ENCODE results near the gene IPMK.
A peak's percentile ranks its signal among the peaks of the same experiment; 100 is the strongest.

The IPMK gene

GRCh38 chr10:58278962-58279307 lies 11.2 kb upstream of the IPMK start:
- H3K9ac ChIP-seq = no peak overlapping the region
- H3K79me2 ChIP-seq = peaks cover 21% of the 10 kb centered on the region
- H3K36me3 ChIP-seq (ENCODE audit: control insufficient read depth, insufficient read depth, low read length) = no peaks in the 10 kb centered on the region
- no peak for TF ChIP-seq CTCF (IDR thresholded peaks at IDR 0.05)
- no peaks in the 10 kb centered on the region for H3K27me3 ChIP-seq (ENCODE audit: control insufficient read depth, insufficient read depth, low read length)
- peak overlapping the region; percentile 13 for H3K4me2 ChIP-seq (ENCODE audit: low read length)
- H3K9me3 ChIP-seq (ENCODE audit: control insufficient read depth, low read length) = no peaks in the 10 kb centered on the region
- H3K4me1 ChIP-seq = peaks cover 67% of the 10 kb centered on the region
- peak overlapping the region; percentile 6 for H3K4me3 ChIP-seq (ENCODE audit: low read depth, low read length)
- peak overlapping the region; percentile 99 for H3K27ac ChIP-seq
- H2AFZ ChIP-seq = no peak overlapping the region

GRCh38 chr10:58278274-58278961 lies 10.7 kb upstream of the IPMK start:
- Histone ChIP-seq H3K27ac (peak overlapping the region; percentile 99), H3K9me3 (ENCODE audit: control insufficient read depth, low read length) (no peaks in the 10 kb centered on the region), H3K4me1 (peaks cover 69% of the 10 kb centered on the region), H3K9ac (no peak overlapping the region), H3K4me3 (ENCODE audit: low read depth, low read length) (peak overlapping the region; percentile 6), H3K36me3 (ENCODE audit: control insufficient read depth, insufficient read depth, low read length) (no peaks in the 10 kb centered on the region), H3K79me2 (peaks cover 26% of the 10 kb centered on the region), H2AFZ (no peak overlapping the region), H3K4me2 (ENCODE audit: low read length) (peak overlapping the region; percentile 13), H3K27me3 (ENCODE audit: control insufficient read depth, insufficient read depth, low read length) (no peaks in the 10 kb centered on the region)
- TF ChIP-seq CTCF (IDR thresholded peaks at IDR 0.05) = no peak

DNA sequence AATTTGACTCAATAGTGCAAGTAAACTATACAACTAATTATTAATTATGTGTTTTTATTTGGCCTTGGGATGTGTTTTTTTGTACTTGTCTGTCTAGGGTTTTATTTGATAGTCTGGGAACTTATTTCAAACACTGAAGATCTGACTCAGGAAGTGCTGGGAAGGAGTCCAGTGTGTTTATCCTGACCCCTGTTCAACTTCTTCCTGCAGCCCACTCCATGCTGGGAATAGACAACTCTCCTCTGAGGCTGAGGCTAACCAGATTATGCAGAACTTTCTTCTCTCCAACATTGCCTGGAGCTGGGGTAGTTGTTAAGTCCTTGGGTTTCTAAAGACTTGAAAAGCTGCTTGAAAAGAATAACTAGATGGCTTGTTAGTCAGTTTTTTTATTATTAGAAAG lies 8.2 kb upstream of the IPMK start:
- no peak for TF ChIP-seq CTCF (IDR thresholded peaks at IDR 0.05)
- H3K27ac ChIP-seq = peak overlapping the region; percentile 99

GRCh38 chr10:58275261-58275660 lies 7.6 kb upstream of the IPMK start:
- Histone ChIP-seq H3K9ac (no peak overlapping the region), H3K27ac (peak overlapping the region; percentile 99), H3K27me3 (ENCODE audit: control insufficient read depth, insufficient read depth, low read length) (no peaks in the 10 kb centered on the region), H3K4me1 (peaks cover 51% of the 10 kb centered on the region), H3K79me2 (peaks cover 50% of the 10 kb centered on the region), H3K4me3 (ENCODE audit: low read depth, low read length) (peak overlapping the region; percentile 38), H3K9me3 (ENCODE audit: control insufficient read depth, low read length) (no peaks in the 10 kb centered on the region), H3K36me3 (ENCODE audit: control insufficient read depth, insufficient read depth, low read length) (no peaks in the 10 kb centered on the region), H2AFZ (no peak overlapping the region), H3K4me2 (ENCODE audit: low read length) (peak overlapping the region; percentile 66)
- TF ChIP-seq CTCF (IDR thresholded peaks at IDR 0.05) = no peak

More for the DNA sequence above, 8.2 kb upstream of the IPMK start:
- H3K9me3 ChIP-seq (ENCODE audit: control insufficient read depth, low read length) = no peaks in the 10 kb centered on the region
- no peaks in the 10 kb centered on the region for H3K27me3 ChIP-seq (ENCODE audit: control insufficient read depth, insufficient read depth, low read length)
- H3K79me2 ChIP-seq = peaks cover 47% of the 10 kb centered on the region
- no peaks in the 10 kb centered on the region for H3K36me3 ChIP-seq (ENCODE audit: control insufficient read depth, insufficient read depth, low read length)
- H2AFZ ChIP-seq = no peak overlapping the region
- H3K4me2 ChIP-seq (ENCODE audit: low read length) = peak overlapping the region; percentile 66
- peak overlapping the region; percentile 34 for H3K4me3 ChIP-seq (ENCODE audit: low read depth, low read length)
- peaks cover 54% of the 10 kb centered on the region for H3K4me1 ChIP-seq
- no peak overlapping the region for H3K9ac ChIP-seq

- no peaks in the 10 kb centered on the region for H3K9me3 ChIP-seq (ENCODE audit: control insufficient read depth, low read length)
- peak overlapping the region; percentile 99 for H3K27ac ChIP-seq
- TF ChIP-seq CTCF (IDR thresholded peaks at IDR 0.05) = no peak
- no peaks in the 10 kb centered on the region for H3K36me3 ChIP-seq (ENCODE audit: control insufficient read depth, insufficient read depth, low read length)
- H2AFZ ChIP-seq = peak overlapping the region; percentile 78
- H3K79me2 ChIP-seq = peaks cover 58% of the 10 kb centered on the region
- H3K4me1 ChIP-seq = peaks cover 19% of the 10 kb centered on the region
- peak overlapping the region; percentile 84 for H3K9ac ChIP-seq
- peak overlapping the region; percentile 97 for H3K4me3 ChIP-seq (ENCODE audit: low read depth, low read length)
- H3K27me3 ChIP-seq (ENCODE audit: control insufficient read depth, insufficient read depth, low read length) = no peaks in the 10 kb centered on the region
- H3K4me2 ChIP-seq (ENCODE audit: low read length) = peak overlapping the region; percentile 97
Measured at GRCh38 chr10:58269782-58270290, 2.1 kb upstream of the IPMK start.

Data from parathyroid adenoma (tissue), 2 donors.